ENCODE results near the gene MRM2. TPM values are rescaled to one million over a fixed set of nuclear protein-coding genes. Genes with fewer than 3 reads are reported as not detected.

The MRM2 gene
- total RNA-seq, 1 donor from 2014 or later = 18.9 TPM

DNA sequence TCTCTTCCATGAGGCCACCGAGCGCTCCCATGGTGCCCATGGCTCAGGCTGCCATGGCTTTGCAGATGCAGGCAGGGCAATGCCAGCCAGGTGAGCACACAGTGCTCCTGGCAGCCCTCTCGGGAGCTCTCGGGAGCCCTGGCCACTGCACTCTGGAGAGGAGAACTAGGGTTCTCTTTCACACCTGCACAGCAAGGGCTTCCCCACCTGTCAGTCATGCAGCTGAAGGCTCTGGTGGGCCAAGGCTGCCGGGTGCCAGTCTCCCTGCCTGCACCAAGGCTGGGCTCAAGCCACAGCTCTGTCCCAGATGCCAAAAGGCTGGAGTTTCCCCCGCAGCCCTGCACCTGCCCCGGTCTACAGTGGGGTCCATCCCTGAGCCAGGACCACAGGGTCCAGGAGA, 32.7 kb upstream of the MRM2 start:
- DNase-seq (ENCODE audit: extremely low spot score, unreplicated experiment) = no peak
- Mint-ChIP-seq H3K4me1 (ENCODE audit: unreplicated experiment) (peaks cover 11% of the 10 kb centered on the region), H3K27ac (ENCODE audit: unreplicated experiment) (no peak overlapping the region), H3K27me3 (ENCODE audit: unreplicated experiment) (no peaks in the 10 kb centered on the region), H3K9me3 (ENCODE audit: unreplicated experiment) (no peaks in the 10 kb centered on the region), H3K36me3 (ENCODE audit: unreplicated experiment) (peaks cover 16% of the 10 kb centered on the region), H3K4me3 (ENCODE audit: unreplicated experiment) (no peak overlapping the region)
- TF ChIP-seq, protein P1, sequence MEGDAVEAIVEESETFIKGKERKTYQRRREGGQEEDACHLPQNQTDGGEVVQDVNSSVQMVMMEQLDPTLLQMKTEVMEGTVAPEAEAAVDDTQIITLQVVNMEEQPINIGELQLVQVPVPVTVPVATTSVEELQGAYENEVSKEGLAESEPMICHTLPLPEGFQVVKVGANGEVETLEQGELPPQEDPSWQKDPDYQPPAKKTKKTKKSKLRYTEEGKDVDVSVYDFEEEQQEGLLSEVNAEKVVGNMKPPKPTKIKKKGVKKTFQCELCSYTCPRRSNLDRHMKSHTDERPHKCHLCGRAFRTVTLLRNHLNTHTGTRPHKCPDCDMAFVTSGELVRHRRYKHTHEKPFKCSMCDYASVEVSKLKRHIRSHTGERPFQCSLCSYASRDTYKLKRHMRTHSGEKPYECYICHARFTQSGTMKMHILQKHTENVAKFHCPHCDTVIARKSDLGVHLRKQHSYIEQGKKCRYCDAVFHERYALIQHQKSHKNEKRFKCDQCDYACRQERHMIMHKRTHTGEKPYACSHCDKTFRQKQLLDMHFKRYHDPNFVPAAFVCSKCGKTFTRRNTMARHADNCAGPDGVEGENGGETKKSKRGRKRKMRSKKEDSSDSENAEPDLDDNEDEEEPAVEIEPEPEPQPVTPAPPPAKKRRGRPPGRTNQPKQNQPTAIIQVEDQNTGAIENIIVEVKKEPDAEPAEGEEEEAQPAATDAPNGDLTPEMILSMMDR (IDR thresholded peaks at IDR 0.05) = no peak

DNA sequence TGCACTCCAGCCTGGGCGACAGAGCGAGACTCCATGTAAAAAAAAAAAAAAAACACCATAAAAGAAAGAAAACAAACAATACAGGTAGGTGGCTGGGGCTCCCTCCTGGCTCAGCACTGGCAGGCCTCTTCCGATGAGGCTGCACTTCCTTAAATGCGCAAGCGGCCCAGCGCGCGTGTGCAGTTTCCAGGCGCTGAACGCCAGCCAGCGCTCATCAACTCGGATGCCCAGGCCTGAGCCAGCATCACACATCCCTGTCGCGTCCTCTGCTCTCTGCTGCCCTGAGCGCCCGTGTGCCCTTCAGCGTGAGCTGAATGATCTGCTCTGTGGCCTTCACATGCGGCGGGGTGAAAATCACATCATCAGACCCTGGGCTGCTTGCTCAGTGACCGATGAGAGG, 31.9 kb upstream of the MRM2 start:
- Mint-ChIP-seq H3K36me3 (ENCODE audit: unreplicated experiment) (peaks cover 16% of the 10 kb centered on the region), H3K27me3 (ENCODE audit: unreplicated experiment) (no peaks in the 10 kb centered on the region), H3K4me1 (ENCODE audit: unreplicated experiment) (peaks cover 16% of the 10 kb centered on the region), H3K27ac (ENCODE audit: unreplicated experiment) (no peak overlapping the region), H3K9me3 (ENCODE audit: unreplicated experiment) (no peaks in the 10 kb centered on the region), H3K4me3 (ENCODE audit: unreplicated experiment) (no peak overlapping the region)
- TF ChIP-seq, protein P1 (IDR thresholded peaks at IDR 0.05) = no peak
- DNase-seq (ENCODE audit: extremely low spot score, unreplicated experiment) = no peak

DNA sequence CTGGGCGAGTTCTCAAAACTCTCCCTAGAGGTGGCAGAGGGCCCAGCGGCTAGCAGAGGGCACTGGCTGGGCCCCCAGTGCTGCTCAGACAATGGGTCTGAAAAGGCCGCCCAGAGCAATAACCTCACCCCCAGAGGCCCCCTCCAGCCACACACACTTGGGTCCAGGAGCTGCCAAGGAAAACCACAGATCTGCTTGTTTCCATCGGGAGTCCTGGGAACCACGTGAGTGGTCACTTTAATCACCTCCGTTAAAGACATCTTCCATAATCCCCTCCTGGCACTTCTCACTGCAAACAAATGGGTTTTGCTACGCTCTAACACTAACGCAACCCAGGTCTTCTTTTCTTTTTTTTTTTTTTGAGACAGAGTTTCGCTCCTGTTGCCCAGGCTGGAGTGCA, 30.0 kb upstream of the MRM2 start:
- Mint-ChIP-seq H3K4me1 (ENCODE audit: unreplicated experiment) (peaks cover 16% of the 10 kb centered on the region), H3K36me3 (ENCODE audit: unreplicated experiment) (peaks cover 13% of the 10 kb centered on the region), H3K4me3 (ENCODE audit: unreplicated experiment) (no peak overlapping the region), H3K9me3 (ENCODE audit: unreplicated experiment) (no peaks in the 10 kb centered on the region), H3K27me3 (ENCODE audit: unreplicated experiment) (no peaks in the 10 kb centered on the region), H3K27ac (ENCODE audit: unreplicated experiment) (no peak overlapping the region)
- TF ChIP-seq, protein P1 (IDR thresholded peaks at IDR 0.05) = no peak
- no peak for DNase-seq (ENCODE audit: extremely low spot score, unreplicated experiment)

DNA sequence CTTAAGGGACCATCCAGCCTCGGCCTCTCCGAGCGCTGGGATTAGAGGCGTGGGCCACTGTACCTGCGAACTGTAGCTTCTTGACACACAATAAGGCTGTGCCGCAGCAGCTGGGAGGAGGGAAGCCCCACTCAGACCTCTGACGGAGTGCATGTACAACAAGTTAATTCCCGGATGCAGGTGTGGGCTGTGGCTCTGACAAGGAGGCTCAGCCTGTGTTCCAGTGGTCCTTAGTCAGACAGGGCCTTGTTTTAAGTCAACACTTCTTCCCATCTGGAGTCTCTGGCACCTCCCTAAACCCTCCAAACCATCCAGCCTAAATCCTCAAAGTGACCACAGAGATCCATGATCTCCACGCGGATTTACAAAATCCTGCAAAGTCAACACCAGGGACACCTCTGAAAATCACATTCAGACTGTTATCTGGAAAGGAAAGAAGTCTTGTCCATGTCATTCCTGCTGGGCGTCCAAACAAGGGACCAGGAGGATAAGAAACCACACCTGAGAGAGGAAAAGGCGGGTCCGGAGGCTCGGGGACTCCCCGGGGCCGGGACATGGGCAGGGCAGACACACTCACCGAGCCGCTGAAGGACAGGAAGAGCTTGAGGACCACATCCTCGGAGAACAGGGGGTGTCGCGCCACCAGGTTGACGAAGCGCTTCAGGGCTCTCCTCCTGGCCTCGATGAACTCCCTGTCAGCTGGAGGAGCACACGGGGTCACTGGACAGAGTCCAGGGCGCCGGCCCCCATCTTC, 29.4 kb upstream of the MRM2 start:
- H3K4me3 Mint-ChIP-seq (ENCODE audit: unreplicated experiment) = no peak overlapping the region
- peaks cover 21% of the 10 kb centered on the region for H3K4me1 Mint-ChIP-seq (ENCODE audit: unreplicated experiment)
- H3K9me3 Mint-ChIP-seq (ENCODE audit: unreplicated experiment) = no peaks in the 10 kb centered on the region
- H3K27me3 Mint-ChIP-seq (ENCODE audit: unreplicated experiment) = no peaks in the 10 kb centered on the region
- no peak for DNase-seq (ENCODE audit: extremely low spot score, unreplicated experiment)
- H3K27ac Mint-ChIP-seq (ENCODE audit: unreplicated experiment) = no peak overlapping the region
- TF ChIP-seq, protein P1 (IDR thresholded peaks at IDR 0.05) = no peak
- H3K36me3 Mint-ChIP-seq (ENCODE audit: unreplicated experiment) = peaks cover 13% of the 10 kb centered on the region

DNA sequence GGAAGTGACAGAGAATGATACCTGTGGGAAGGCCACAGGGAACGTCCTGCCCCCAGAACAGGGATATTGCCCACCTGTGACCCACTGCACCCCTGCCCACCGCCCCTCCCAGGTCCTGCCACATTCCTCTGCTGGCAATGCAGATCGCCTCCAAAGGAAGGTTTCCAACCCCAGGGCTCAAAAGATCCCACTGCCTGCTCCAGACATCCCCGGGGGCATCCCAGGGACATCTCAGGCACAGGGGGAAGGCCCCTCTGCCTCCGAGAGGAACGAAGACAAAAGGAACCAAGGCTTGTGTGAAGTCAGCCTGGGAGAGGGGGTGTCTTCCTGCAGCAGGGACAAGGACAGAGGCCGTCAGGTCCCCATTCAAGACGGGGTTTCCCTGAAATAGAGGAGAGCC, 28.5 kb upstream of the MRM2 start:
- Mint-ChIP-seq H3K27me3 (ENCODE audit: unreplicated experiment) (no peaks in the 10 kb centered on the region), H3K27ac (ENCODE audit: unreplicated experiment) (no peak overlapping the region), H3K4me1 (ENCODE audit: unreplicated experiment) (peaks cover 21% of the 10 kb centered on the region), H3K9me3 (ENCODE audit: unreplicated experiment) (no peaks in the 10 kb centered on the region), H3K4me3 (ENCODE audit: unreplicated experiment) (no peak overlapping the region), H3K36me3 (ENCODE audit: unreplicated experiment) (peaks cover 13% of the 10 kb centered on the region)
- DNase-seq (ENCODE audit: extremely low spot score, unreplicated experiment) = no peak
- TF ChIP-seq, protein P1 (IDR thresholded peaks at IDR 0.05) = no peak

Data from osteocyte (in vitro differentiated cells).